HG02678 (cell line): ENCODE data around the gene C5orf22.
A peak's percentile ranks its signal among the peaks of the same experiment; 100 is the strongest.
"Not testable (repeated sequence)": the region's sequence is repeated elsewhere in the genome, so short reads cannot be mapped to it uniquely, and the experiment has no call there.

ENCODE experiments used
- ATAC-seq: cut with Tn5 transposase; IDR thresholded peaks from one replicate; pipeline ENCODE4 v1.9.1; 2021; ENCODE audit warnings: mild to moderate bottlenecking, moderate library complexity; ENCODE audit not compliant: unreplicated experiment

Gene C5orf22

GRCh38 chr5:31553863-31554262, 21.8 kb downstream of the C5orf22 start:
- no peak for ATAC-seq

GRCh38 chr5:31554552-31554951, 22.5 kb downstream of the C5orf22 start:
- ATAC-seq: no peak

- no peak for ATAC-seq
Observed at GRCh38 chr5:31556461-31556860, 24.4 kb downstream of the C5orf22 start.

GRCh38 chr5:31559942-31560341, 27.8 kb downstream of the C5orf22 start:
- ATAC-seq: no peak

GRCh38 chr5:31561946-31562345, 29.8 kb downstream of the C5orf22 start:
- no peak for ATAC-seq

GRCh38 chr5:31563216-31563615, 31.1 kb downstream of the C5orf22 start:
- ATAC-seq: no peak

GRCh38 chr5:31566362-31566761, 34.3 kb downstream of the C5orf22 start:
- ATAC-seq: not testable (repeated sequence)

GRCh38 chr5:31568302-31568835, 36.3 kb downstream of the C5orf22 start:
- no peak for ATAC-seq

GRCh38 chr5:31569068-31569467, 37.0 kb downstream of the C5orf22 start:
- no peak for ATAC-seq

GRCh38 chr5:31573494-31574142, 41.5 kb downstream of the C5orf22 start:
- peak; percentile 84 for ATAC-seq

- no peak for ATAC-seq
Observed at GRCh38 chr5:31574772-31575171, 42.7 kb downstream of the C5orf22 start.

GRCh38 chr5:31577438-31577837, 45.3 kb downstream of the C5orf22 start:
- ATAC-seq: no peak

- no peak for ATAC-seq
Observed at GRCh38 chr5:31579558-31579957, 47.5 kb downstream of the C5orf22 start.

GRCh38 chr5:31581498-31582099, 49.5 kb downstream of the C5orf22 start:
- ATAC-seq: no peak

GRCh38 chr5:31583129-31583528, 51.0 kb downstream of the C5orf22 start:
- no peak for ATAC-seq

- no peak for ATAC-seq
Observed at GRCh38 chr5:31585166-31585894, 53.2 kb downstream of the C5orf22 start.

- ATAC-seq: no peak
Observed at GRCh38 chr5:31585895-31586270, 53.8 kb downstream of the C5orf22 start.

GRCh38 chr5:31587546-31587945, 55.4 kb downstream of the C5orf22 start:
- no peak for ATAC-seq

GRCh38 chr5:31593665-31594064, 61.6 kb downstream of the C5orf22 start:
- ATAC-seq: no peak

GRCh38 chr5:31596354-31596753, 64.3 kb downstream of the C5orf22 start:
- ATAC-seq: no peak

GRCh38 chr5:31598640-31599611, 66.8 kb downstream of the C5orf22 start:
- ATAC-seq: no peak
